CD4-positive, alpha-beta T cell treated with Interleukin-10 for 1 hour (primary cell): ENCODE measurements around the gene SRRM3.
"Not testable (repeated sequence)": the region's sequence is repeated elsewhere in the genome, so short reads cannot be mapped to it uniquely, and the experiment has no call there.

Experiments used
- DNase-seq: peaks from one replicate; pipeline ENCODE4 v3.0.0-alpha.2; 2020

SRRM3 gene

GRCh38 chr7:76317782-76318487 lies 116.2 kb downstream of the SRRM3 start:
- peak; percentile 96 for DNase-seq

- peak; percentile 78 for DNase-seq
Measured at GRCh38 chr7:76318488-76319353, 117.0 kb downstream of the SRRM3 start.

GRCh38 chr7:76325092-76325491 lies 123.4 kb downstream of the SRRM3 start:
- no peak for DNase-seq

- DNase-seq: no peak
Measured at GRCh38 chr7:76325811-76326210, 124.1 kb downstream of the SRRM3 start.

GRCh38 chr7:76326646-76327233 lies 125.0 kb downstream of the SRRM3 start:
- no peak for DNase-seq

- no peak for DNase-seq
Measured at GRCh38 chr7:76327610-76328009, 125.9 kb downstream of the SRRM3 start.

- no peak for DNase-seq
Measured at GRCh38 chr7:76328389-76328788, 126.7 kb downstream of the SRRM3 start.

- DNase-seq: no peak
Measured at GRCh38 chr7:76329479-76329878, 127.8 kb downstream of the SRRM3 start.

- no peak for DNase-seq
Measured at GRCh38 chr7:76330261-76330660, 128.6 kb downstream of the SRRM3 start.

GRCh38 chr7:76330673-76331072 lies 129.0 kb downstream of the SRRM3 start:
- no peak for DNase-seq

- no peak for DNase-seq
Measured at GRCh38 chr7:76332078-76332477, 130.4 kb downstream of the SRRM3 start.

- DNase-seq: no peak
Measured at GRCh38 chr7:76333511-76334101, 131.9 kb downstream of the SRRM3 start.

GRCh38 chr7:76334320-76334967 lies 132.7 kb downstream of the SRRM3 start:
- no peak for DNase-seq

GRCh38 chr7:76335417-76335816 lies 133.7 kb downstream of the SRRM3 start:
- DNase-seq: not testable (repeated sequence)

GRCh38 chr7:76336094-76336493 lies 134.4 kb downstream of the SRRM3 start:
- DNase-seq: no peak
